ENCODE results near the gene NDUFS5.

DNA sequence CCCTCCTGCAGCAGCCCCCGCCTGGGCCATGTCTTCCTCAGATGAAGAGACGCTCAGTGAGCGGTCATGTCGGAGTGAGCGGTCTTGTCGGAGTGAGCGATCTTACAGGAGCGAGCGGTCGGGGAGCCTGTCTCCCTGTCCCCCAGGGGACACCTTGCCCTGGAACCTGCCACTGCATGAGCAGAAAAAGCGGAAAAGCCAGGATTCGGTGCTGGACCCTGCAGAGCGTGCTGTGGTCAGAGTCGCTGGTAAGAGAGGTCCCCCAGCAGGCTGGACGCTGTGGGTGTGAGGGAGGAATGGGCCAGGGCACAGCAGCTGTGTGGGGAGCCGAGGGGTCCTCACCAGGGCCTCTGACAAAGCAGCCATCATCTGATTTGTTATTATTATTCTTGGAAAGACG, 58.0 kb downstream of the NDUFS5 start:
- TF ChIP-seq, protein P1, sequence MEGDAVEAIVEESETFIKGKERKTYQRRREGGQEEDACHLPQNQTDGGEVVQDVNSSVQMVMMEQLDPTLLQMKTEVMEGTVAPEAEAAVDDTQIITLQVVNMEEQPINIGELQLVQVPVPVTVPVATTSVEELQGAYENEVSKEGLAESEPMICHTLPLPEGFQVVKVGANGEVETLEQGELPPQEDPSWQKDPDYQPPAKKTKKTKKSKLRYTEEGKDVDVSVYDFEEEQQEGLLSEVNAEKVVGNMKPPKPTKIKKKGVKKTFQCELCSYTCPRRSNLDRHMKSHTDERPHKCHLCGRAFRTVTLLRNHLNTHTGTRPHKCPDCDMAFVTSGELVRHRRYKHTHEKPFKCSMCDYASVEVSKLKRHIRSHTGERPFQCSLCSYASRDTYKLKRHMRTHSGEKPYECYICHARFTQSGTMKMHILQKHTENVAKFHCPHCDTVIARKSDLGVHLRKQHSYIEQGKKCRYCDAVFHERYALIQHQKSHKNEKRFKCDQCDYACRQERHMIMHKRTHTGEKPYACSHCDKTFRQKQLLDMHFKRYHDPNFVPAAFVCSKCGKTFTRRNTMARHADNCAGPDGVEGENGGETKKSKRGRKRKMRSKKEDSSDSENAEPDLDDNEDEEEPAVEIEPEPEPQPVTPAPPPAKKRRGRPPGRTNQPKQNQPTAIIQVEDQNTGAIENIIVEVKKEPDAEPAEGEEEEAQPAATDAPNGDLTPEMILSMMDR (IDR thresholded peaks at IDR 0.05): no peak
- no peak for TF ChIP-seq POLR2A (IDR thresholded peaks at IDR 0.05)
